ENCODE data around the gene TMEM45B.
"Not testable (repeated sequence)": the region's sequence is repeated elsewhere in the genome, so short reads cannot be mapped to it uniquely, and the experiment has no call there.

Gene TMEM45B

GRCh38 chr11:129798212-129798611 lies 17.4 kb upstream of the TMEM45B start:
- H3K27ac ChIP-seq, result no peak overlapping the region
- H3K9me3 ChIP-seq (ENCODE audit: severe bottlenecking), result peaks cover 14% of the 10 kb centered on the region
- no peaks in the 10 kb centered on the region for H3K36me3 ChIP-seq
- TF ChIP-seq CTCF (IDR thresholded peaks at IDR 0.05; ENCODE audit: low read depth, low read length), result no peak
- peaks cover 5% of the 10 kb centered on the region for H3K27me3 ChIP-seq (ENCODE audit: insufficient read depth, low read depth, severe bottlenecking)
- H3K4me3 ChIP-seq (ENCODE audit: low read depth, low read length), result no peak overlapping the region
- no peak for DNase-seq

- DNase-seq; H3K4me3 ChIP-seq (ENCODE audit: low read depth, low read length); H3K27ac ChIP-seq; H3K36me3 ChIP-seq; H3K27me3 ChIP-seq (ENCODE audit: insufficient read depth, low read depth, severe bottlenecking); H3K9me3 ChIP-seq (ENCODE audit: severe bottlenecking): not testable (repeated sequence)
These were observed 15.5 kb upstream of the TMEM45B start for GRCh38 chr11:129800162-129800561.

- Histone ChIP-seq H3K36me3 (no peaks in the 10 kb centered on the region), H3K27ac (no peak overlapping the region), H3K27me3 (ENCODE audit: insufficient read depth, low read depth, severe bottlenecking) (peaks cover 5% of the 10 kb centered on the region)
These were observed 15.0 kb upstream of the TMEM45B start for GRCh38 chr11:129800655-129801054.

GRCh38 chr11:129803533-129803932 lies 12.1 kb upstream of the TMEM45B start:
- no peaks in the 10 kb centered on the region for H3K9me3 ChIP-seq (ENCODE audit: severe bottlenecking)
- no peak overlapping the region for H3K4me3 ChIP-seq (ENCODE audit: low read depth, low read length)
- H3K27me3 ChIP-seq (ENCODE audit: insufficient read depth, low read depth, severe bottlenecking), result no peaks in the 10 kb centered on the region
- DNase-seq, result peak; percentile 27
- no peak for TF ChIP-seq CTCF (IDR thresholded peaks at IDR 0.05; ENCODE audit: low read depth, low read length)
- H3K27ac ChIP-seq, result no peak overlapping the region
- H3K36me3 ChIP-seq, result no peaks in the 10 kb centered on the region

More at GRCh38 chr11:129800655-129801054, 15.0 kb upstream of the TMEM45B start:
- DNase-seq, result no peak
- no peak for TF ChIP-seq CTCF (IDR thresholded peaks at IDR 0.05; ENCODE audit: low read depth, low read length)
- H3K4me3 ChIP-seq (ENCODE audit: low read depth, low read length), result no peak overlapping the region
- peaks cover 3% of the 10 kb centered on the region for H3K9me3 ChIP-seq (ENCODE audit: severe bottlenecking)

- no peak overlapping the region for H3K27ac ChIP-seq
- H3K27me3 ChIP-seq (ENCODE audit: insufficient read depth, low read depth, severe bottlenecking), result no peaks in the 10 kb centered on the region
- DNase-seq, result no peak
- H3K4me3 ChIP-seq (ENCODE audit: low read depth, low read length), result no peak overlapping the region
- TF ChIP-seq CTCF (IDR thresholded peaks at IDR 0.05; ENCODE audit: low read depth, low read length), result no peak
- H3K36me3 ChIP-seq, result no peaks in the 10 kb centered on the region
- no peaks in the 10 kb centered on the region for H3K9me3 ChIP-seq (ENCODE audit: severe bottlenecking)
These were observed 11.6 kb upstream of the TMEM45B start for GRCh38 chr11:129804012-129804411.

- not testable (repeated sequence) for H3K36me3 ChIP-seq; DNase-seq; H3K27me3 ChIP-seq (ENCODE audit: insufficient read depth, low read depth, severe bottlenecking); H3K4me3 ChIP-seq (ENCODE audit: low read depth, low read length); H3K27ac ChIP-seq; H3K9me3 ChIP-seq (ENCODE audit: severe bottlenecking)
These were observed 7.4 kb upstream of the TMEM45B start for GRCh38 chr11:129808241-129808640.

- peaks cover 11% of the 10 kb centered on the region for H3K9me3 ChIP-seq (ENCODE audit: severe bottlenecking)
- no peak overlapping the region for H3K27ac ChIP-seq
- peaks cover 15% of the 10 kb centered on the region for H3K27me3 ChIP-seq (ENCODE audit: insufficient read depth, low read depth, severe bottlenecking)
- no peak overlapping the region for H3K4me3 ChIP-seq (ENCODE audit: low read depth, low read length)
- DNase-seq, result no peak
- no peaks in the 10 kb centered on the region for H3K36me3 ChIP-seq
- no peak for TF ChIP-seq CTCF (IDR thresholded peaks at IDR 0.05; ENCODE audit: low read depth, low read length)
These were observed 2.3 kb upstream of the TMEM45B start for GRCh38 chr11:129813231-129813791.

Measured in WERI-Rb-1 (cell line).